NB4 (cell line): Measurements from ENCODE around the gene ASGR1.
"Not testable (repeated sequence)": the region's sequence is repeated elsewhere in the genome, so short reads cannot be mapped to it uniquely, and the experiment has no call there.

Source experiments
- MYC ChIP-seq: IDR thresholded peaks from 2 replicates; pipeline ENCODE4 v1.6.1; 2011; ENCODE audit warnings: low read depth, low read length
- POLR2A ChIP-seq: IDR thresholded peaks from 2 replicates; pipeline ENCODE4 v1.6.1; 2011; ENCODE audit warnings: mild to moderate bottlenecking; ENCODE audit not compliant: insufficient read length; ENCODE audit errors: extremely low read depth
- TF ChIP-seq, protein P1 (sequence below): IDR thresholded peaks from one replicate; pipeline ENCODE4 v1.5.1; 2012; ENCODE audit warnings: low read depth, low read length

DNA sequence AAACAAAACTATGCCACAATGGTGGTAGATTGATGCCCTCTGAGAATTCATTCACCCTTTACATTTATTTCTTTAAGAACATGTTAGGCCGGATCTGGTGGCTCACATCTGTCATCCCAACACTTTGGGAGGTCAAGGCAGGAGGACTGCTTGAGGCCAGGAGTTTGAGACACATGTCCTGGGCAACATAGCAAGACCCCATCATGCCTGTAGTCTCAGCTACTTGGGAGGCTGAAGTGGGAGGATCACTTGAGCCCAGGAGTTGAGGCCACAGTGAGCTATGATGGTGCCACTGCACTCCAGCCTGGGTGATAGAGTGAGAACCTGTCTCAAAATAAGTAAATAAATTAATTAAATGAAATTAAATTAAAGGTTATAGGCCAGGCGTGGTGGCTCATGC lies 2.9 kb upstream of the ASGR1 start:
- TF ChIP-seq MYC, POLR2A: not testable (repeated sequence)
- TF ChIP-seq, protein P1, sequence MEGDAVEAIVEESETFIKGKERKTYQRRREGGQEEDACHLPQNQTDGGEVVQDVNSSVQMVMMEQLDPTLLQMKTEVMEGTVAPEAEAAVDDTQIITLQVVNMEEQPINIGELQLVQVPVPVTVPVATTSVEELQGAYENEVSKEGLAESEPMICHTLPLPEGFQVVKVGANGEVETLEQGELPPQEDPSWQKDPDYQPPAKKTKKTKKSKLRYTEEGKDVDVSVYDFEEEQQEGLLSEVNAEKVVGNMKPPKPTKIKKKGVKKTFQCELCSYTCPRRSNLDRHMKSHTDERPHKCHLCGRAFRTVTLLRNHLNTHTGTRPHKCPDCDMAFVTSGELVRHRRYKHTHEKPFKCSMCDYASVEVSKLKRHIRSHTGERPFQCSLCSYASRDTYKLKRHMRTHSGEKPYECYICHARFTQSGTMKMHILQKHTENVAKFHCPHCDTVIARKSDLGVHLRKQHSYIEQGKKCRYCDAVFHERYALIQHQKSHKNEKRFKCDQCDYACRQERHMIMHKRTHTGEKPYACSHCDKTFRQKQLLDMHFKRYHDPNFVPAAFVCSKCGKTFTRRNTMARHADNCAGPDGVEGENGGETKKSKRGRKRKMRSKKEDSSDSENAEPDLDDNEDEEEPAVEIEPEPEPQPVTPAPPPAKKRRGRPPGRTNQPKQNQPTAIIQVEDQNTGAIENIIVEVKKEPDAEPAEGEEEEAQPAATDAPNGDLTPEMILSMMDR = not testable (repeated sequence)
